ENCODE data around the gene CXCL17.
"Not testable (repeated sequence)": the region's sequence is repeated elsewhere in the genome, so short reads cannot be mapped to it uniquely, and the experiment has no call there.

Gene CXCL17

GRCh38 chr19:42466521-42467182 is 23.9 kb upstream of the CXCL17 start:
- DNase-seq (ENCODE audit: low read depth in 2 of 2) = no peak

DNA sequence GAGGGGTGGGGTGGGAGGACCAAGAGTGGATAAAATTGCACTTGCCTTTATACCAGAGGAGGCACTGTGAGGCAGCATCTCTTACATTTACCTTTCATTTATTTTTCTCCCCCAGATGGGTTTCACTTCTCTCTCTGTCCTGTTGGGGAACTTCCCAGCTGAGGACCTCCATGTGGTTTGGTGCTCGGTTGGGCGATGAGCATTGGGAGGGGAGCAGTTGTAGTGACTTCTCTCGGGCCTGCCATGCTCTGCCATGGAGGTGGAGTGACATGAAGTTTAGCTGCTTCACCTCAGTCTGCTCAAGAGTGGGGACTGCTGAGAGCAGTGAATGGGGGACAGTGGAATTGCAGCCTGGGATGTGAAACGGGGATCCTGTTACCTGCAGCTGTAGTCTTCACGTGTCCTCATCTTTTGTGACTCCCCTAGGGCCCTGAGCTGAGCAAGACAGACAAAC is 23.1 kb upstream of the CXCL17 start:
- DNase-seq (ENCODE audit: low read depth in 2 of 2) = no peak

- DNase-seq (ENCODE audit: low read depth in 2 of 2) = no peak
Measured at GRCh38 chr19:42461700-42462324, 19.1 kb upstream of the CXCL17 start.

DNA sequence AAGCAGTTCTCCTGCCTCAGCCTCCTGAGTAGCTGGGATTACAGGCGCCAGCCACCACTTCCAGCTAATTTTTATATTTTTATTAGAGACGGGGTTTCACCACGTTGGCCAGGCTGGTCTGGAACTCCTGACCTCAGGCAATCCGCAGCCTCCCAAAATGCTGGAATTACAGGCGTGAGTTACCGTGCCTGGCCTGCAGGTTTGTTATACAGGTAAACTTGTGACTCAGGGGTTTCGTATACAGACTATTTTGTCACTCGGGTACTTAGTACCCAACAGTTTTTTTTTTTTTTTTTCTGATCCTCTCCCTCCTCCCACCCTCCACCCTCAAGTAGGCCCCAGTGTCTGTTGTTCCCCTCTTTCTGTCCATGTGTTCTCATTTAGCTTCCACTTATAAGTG is 18.5 kb upstream of the CXCL17 start:
- DNase-seq (ENCODE audit: low read depth in 2 of 2) = not testable (repeated sequence)

GRCh38 chr19:42459926-42460325 is 17.2 kb upstream of the CXCL17 start:
- DNase-seq (ENCODE audit: low read depth in 2 of 2) = no peak

DNA sequence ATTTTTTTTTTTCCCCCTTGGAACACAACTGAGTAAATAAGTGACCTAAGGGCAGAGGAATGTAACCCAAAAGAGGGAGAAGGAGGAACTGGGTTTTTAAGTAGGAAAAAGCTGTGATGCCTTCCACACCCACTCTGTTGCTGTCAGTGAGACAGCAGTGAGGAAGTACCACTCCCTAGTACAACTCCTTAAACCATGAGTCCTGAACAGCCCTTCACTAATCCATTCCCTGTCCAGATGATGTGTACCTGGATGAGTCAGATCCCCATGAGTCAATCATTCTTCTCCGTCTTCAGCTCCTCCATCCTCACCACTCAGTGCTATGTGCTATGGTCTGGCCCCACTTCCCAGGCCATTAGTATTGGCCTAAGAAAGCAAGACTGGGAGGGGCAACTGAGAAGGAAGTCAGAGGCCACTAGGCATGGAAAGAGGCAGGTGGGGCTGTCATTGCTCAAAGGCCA is 12.9 kb upstream of the CXCL17 start:
- no peak for DNase-seq (ENCODE audit: low read depth in 2 of 2)

DNA sequence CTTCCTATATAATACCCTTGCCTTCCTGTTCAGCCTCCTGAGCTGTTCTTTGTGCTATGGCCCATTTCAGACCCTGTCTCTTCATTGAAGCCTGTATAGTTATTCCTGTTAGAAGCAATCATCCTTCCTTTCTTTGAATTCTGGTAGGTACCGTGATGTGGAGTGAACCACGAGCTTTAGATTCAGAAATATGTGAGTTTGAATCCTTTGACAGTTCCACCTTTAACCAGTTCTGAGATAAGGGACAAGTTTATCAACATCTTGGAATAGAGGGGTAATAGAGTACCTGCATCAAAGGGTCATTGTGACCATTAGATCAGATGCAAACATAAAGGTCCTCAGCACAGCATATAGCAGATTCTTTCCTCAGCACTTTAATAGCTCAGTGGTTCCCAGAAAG is 12.3 kb upstream of the CXCL17 start:
- DNase-seq (ENCODE audit: low read depth in 2 of 2) = no peak

DNA sequence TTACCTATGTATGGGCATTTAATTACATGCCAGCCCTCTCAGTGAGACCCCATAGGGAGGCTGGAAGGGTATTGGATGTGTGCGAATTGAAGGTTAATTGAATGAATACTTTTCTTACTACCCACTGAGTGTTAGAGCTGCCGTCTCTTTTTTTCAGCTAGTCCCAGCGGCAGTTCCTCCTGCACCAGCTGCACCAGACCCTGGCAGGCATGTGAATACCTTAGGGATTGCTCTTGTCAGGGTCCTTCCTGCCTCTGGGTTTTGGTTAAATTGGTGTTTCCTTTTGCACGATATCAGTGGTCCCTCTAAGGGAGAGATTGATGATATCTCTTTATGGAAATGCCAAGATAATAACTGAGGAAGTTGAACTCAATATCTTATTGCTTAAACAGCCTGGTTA is 9.8 kb upstream of the CXCL17 start:
- no peak for DNase-seq (ENCODE audit: low read depth in 2 of 2)

GRCh38 chr19:42450314-42450934 is 7.7 kb upstream of the CXCL17 start:
- peak; percentile 55 to 57 for DNase-seq (ENCODE audit: low read depth in 2 of 2)

- DNase-seq (ENCODE audit: low read depth in 2 of 2) = not testable (repeated sequence)
Measured at GRCh38 chr19:42448306-42448705, 5.6 kb upstream of the CXCL17 start.

DNA sequence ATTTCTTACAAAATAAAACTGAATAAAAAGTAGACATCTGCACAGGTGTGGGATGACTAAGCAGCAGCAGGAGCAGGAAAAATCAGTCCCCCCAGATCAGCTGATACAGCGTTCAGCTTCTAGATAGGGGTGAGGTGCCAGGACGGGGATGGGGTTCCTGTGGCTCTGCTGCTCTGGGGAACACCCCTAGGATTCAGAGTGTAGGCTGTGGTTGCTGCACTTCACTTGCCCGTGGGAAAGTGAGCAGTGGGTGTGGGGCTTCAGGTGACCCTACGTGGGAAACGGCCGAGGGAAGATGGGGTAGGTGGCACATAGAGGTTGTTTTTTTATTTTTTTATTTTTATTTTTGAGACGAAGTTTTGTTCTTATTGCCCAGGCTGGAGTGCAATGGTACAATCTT is 3.2 kb upstream of the CXCL17 start:
- DNase-seq (ENCODE audit: low read depth in 2 of 2) = no peak

DNA sequence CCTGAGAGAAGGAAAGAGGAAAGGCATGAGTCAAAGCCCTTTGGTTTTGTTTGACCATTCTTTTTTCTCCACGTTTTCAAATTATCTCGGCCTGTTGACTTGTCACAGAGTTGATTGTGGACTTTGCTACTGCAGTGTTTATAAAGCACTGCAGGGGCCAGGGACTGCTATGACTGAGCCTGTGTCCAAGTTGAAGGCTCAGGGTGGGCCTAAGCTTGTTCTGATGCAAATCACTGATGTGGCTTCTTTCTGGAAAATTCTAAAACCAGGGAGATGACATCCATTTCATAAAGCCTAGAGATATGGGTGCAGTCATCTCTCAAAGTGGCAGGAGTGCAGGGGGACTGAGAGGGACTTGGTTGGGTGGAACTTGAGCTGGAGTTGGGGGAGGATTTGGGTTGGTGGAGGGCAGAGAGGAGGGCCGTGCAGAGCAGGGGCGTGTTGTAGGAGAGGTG is 1.2 kb upstream of the CXCL17 start:
- no peak for DNase-seq (ENCODE audit: low read depth in 2 of 2)

GRCh38 chr19:42441049-42441445 is 1.7 kb downstream of the CXCL17 start:
- DNase-seq (ENCODE audit: low read depth in 2 of 2) = no peak

GRCh38 chr19:42440357-42441048 is 2.2 kb downstream of the CXCL17 start:
- DNase-seq (ENCODE audit: low read depth in 2 of 2) = peak; percentile 76 to 86

GRCh38 chr19:42436006-42436405 is 6.7 kb downstream of the CXCL17 start:
- no peak for DNase-seq (ENCODE audit: low read depth in 2 of 2)

- no peak for DNase-seq (ENCODE audit: low read depth in 2 of 2)
Measured at GRCh38 chr19:42435316-42435715, 7.4 kb downstream of the CXCL17 start.

DNA sequence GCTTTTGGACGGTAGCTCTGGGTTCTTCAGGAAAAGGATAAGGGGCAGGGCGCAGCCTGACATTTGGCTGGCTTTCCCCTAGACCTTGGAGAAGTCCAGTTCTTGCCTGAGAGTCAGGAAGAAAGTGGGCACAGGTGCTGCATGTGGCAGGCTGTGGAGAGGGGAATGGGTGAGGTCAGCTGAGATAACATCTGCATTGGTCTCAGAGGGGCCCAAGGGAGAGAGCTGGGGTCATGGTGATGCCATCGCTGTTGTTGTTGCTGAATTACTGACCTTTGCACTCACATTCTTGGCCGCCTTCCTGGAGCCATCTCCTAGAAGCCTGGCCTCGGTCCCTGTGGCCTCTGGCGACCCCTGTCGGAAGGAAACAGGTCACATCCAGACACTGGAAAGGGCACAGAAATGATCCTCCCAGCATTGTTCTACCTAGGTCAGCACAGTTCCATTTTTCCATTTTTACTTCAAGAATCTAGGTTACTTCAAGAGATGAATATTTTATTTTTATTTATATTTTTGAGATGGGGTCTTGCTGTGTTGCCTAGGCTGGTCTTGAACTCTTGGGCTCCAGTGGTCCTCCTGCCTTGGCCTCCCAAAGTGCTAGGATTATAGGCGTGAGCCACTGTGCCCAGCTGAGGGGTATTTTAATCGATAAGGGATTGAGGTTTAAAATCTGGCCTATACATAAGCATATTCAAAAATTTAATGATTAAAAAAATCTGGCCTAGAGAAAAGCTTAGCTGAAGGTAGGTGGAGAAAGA is 9.1 kb downstream of the CXCL17 start:
- DNase-seq (ENCODE audit: low read depth in 2 of 2) = peak; percentile 51 to 67

GRCh38 chr19:42431486-42431885 is 11.3 kb downstream of the CXCL17 start:
- DNase-seq (ENCODE audit: low read depth in 2 of 2) = no peak

GRCh38 chr19:42428676-42429075 is 14.1 kb downstream of the CXCL17 start:
- DNase-seq (ENCODE audit: low read depth in 2 of 2) = no peak

- no peak for DNase-seq (ENCODE audit: low read depth in 2 of 2)
Measured at GRCh38 chr19:42427313-42427712, 15.4 kb downstream of the CXCL17 start, which contains the start of gene LIPE. LIPE (minus strand) TSS chr19:42427388; CDS start chr19:42427149, 239 bp downstream.

DNA sequence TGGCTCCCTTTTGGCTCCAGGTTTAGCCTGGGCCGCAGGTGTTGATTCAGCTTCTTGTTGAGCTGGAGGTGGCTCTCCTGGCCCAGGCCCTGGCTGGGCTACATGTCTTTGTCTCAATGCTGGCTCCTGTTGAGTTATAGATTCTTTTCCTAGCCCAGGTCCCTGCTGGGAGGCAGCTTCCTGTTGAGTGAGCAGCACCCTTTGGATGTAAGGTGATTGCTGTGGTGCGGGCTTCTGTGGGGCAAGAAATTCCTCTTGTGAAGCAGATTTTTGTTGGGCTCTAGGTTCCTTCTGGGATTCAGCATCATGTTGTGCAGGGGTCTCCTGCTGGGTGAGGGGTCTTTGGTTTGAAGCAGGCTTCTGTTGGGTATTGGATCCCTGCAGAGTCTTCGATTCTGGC is 16.1 kb downstream of the CXCL17 start:
- DNase-seq (ENCODE audit: low read depth in 2 of 2) = no peak
